ENCODE data around the gene SQSTM1. TPM values are rescaled to one million over a fixed set of nuclear protein-coding genes. Genes with fewer than 3 reads are reported as not detected.

Gene SQSTM1
- total and polyA plus RNA-seq, 2 of the 8 experiments (the other 6 are each of a cell fraction or from before 2014, with no cell fraction given), result 78.6 to 110 TPM

- Histone ChIP-seq H3K79me2 (ENCODE audit: control insufficient read depth in 1 of 2, insufficient read depth in 2 of 2, low read length in 2 of 2) (no peaks in the 10 kb centered on the region), H3K56ac (replicated peaks; ENCODE audit: insufficient read length, low read depth, low read length) (no peak overlapping the region), H3K23me2 (ENCODE audit: low read depth, low read length) (0 out of 2 replicates have a peak, but pooled peaks cover 2% of the 10 kb centered on the region), H2BK120ac (replicated peaks; ENCODE audit: low read depth, low read length) (no peak overlapping the region), H3K4ac (replicated peaks; ENCODE audit: insufficient read length, low read depth, low read length) (no peak overlapping the region), H4K91ac (replicated peaks; ENCODE audit: insufficient read length, low read length) (no peak overlapping the region), H3K23ac (ENCODE audit: insufficient read length) (no peak overlapping the region), H3K14ac (ENCODE audit: insufficient read length) (no peak overlapping the region), H2BK12ac (ENCODE audit: low read depth, low read length) (no peak overlapping the region), H4K8ac (ENCODE audit: extremely low read depth, insufficient read depth, low read length) (no peak overlapping the region), H3K27me3 (replicated peaks in 1 of 4; ENCODE audit: control insufficient read depth in 3 of 4, extremely low read depth in 1 of 4, insufficient read depth in 3 of 4, low read length in 3 of 4) (no peaks in the 10 kb centered on the region), H2AFZ (ENCODE audit: low read length) (no peak overlapping the region), H3K79me1 (ENCODE audit: low read depth, low read length) (no peaks in the 10 kb centered on the region), H3K18ac (ENCODE audit: extremely low read depth, low read length) (no peak overlapping the region), H3K4me3 (ENCODE audit: extremely low read depth in 1 of 4, insufficient read depth in 2 of 4, low read depth in 3 of 4, low read length in 4 of 4) (no peak overlapping the region), H3K36me3 (ENCODE audit: control insufficient read depth in 2 of 4, insufficient read depth in 4 of 4, low read length in 3 of 4) (peaks cover 3 to 12% (median 6%) of the 10 kb centered on the region in 4 experiments; a peak in 6 of 8 replicates), H4K20me1 (replicated peaks in 1 of 2; ENCODE audit: control insufficient read depth in 1 of 2, insufficient read depth in 2 of 2, low read length in 2 of 2) (peaks cover 4% of the 10 kb centered on the region in 2 experiments), H3K27ac (ENCODE audit: low read depth, low read length) (no peak overlapping the region), H3K4me1 (replicated peaks in 1 of 4; ENCODE audit: control insufficient read depth in 3 of 4, insufficient read depth in 4 of 4, low read length in 3 of 4) (no peaks in the 10 kb centered on the region; a peak in 1 of 7 replicates), H2BK20ac (ENCODE audit: low read length) (no peak overlapping the region), H2BK15ac (ENCODE audit: low read length) (no peak overlapping the region), H3K9me3 (ENCODE audit: insufficient read depth in 2 of 2, low read depth in 1 of 2, low read length in 1 of 2) (no peaks in the 10 kb centered on the region), H3K9ac (replicated peaks in 1 of 4; ENCODE audit: extremely low read depth in 1 of 4, low read depth in 3 of 4, low read length in 3 of 4) (no peak overlapping the region), H3K4me2 (ENCODE audit: insufficient read depth in 1 of 2, low read depth in 2 of 2, low read length in 2 of 2) (no peak overlapping the region), H2BK5ac (ENCODE audit: low read depth, low read length) (no peak overlapping the region), H2AK5ac (ENCODE audit: low read depth, low read length) (no peak overlapping the region), H4K5ac (ENCODE audit: insufficient read length, low read depth, low read length) (no peak overlapping the region)
- POLR2A ChIA-PET (ENCODE audit: partially characterized antibody), result interaction anchor here (0.9 to 2.3 kb wide), 3 partner anchors 8 to 15 kb away, joined by 3 to 11 read pairs (median 3); partner anchors contain the start of gene MRNIP
- CTCF ChIA-PET (ENCODE audit: partially characterized antibody), result interaction anchor here (1.1 to 6.1 kb wide), 5 partner anchors 11 to 176 kb away, joined by 3 to 24 read pairs (median 6); partner anchors contain the start of gene TBC1D9B
- FAIRE-seq, result no peak
- 92% methylated on average over 14 of the region's 14 CpGs; no CpG with 5 or more reads in 1 of the 2 experiments for WGBS, 2 experiments (ENCODE audit: extremely low coverage in 1 of 2, insufficient coverage in 1 of 2, insufficient read length in 1 of 2, insufficient replicate concordance in 2 of 2, low coverage in 1 of 2, low lambda C conversion rate in 2 of 2, missing lambda C conversion rate in 1 of 2)
- no peak for DNase-seq (ENCODE audit: low read depth in 1 of 2, low spot score in 2 of 2)
- no peak for TF ChIP-seq KDM5A (IDR thresholded peaks at IDR 0.05; ENCODE audit: low read length)
- no peak for TF ChIP-seq SP2 (IDR thresholded peaks at IDR 0.05; ENCODE audit: low read length)
- TF ChIP-seq TAF7 (optimal IDR thresholded peaks at IDR 0.05; ENCODE audit: borderline replicate concordance, low read depth, low read length), result no peak
- TF ChIP-seq RFX5 (IDR thresholded peaks at IDR 0.05; ENCODE audit: borderline replicate concordance, low read depth, low read length), result no peak
- no peak for TF ChIP-seq CEBPB (IDR thresholded peaks at IDR 0.05; ENCODE audit: low read depth, low read length)
- TF ChIP-seq CTCF (IDR thresholded peaks at IDR 0.05; ENCODE audit: control extremely low read depth in 1 of 3, insufficient read depth in 1 of 3, low read depth in 1 of 3, low read length in 3 of 3), result no peak
- no peak for TF ChIP-seq PHF8 (conservative IDR thresholded peaks at IDR 0.05; ENCODE audit: low read depth, low read length)
- TF ChIP-seq BRCA1 (IDR thresholded peaks at IDR 0.05; ENCODE audit: low read depth, low read length), result no peak
- no peak for TF ChIP-seq JUND (IDR thresholded peaks at IDR 0.05; ENCODE audit: low read length)
- no peak for TF ChIP-seq TCF12 (IDR thresholded peaks at IDR 0.05; ENCODE audit: low read depth, low read length)
- TF ChIP-seq SP4 (IDR thresholded peaks at IDR 0.05; ENCODE audit: low read length), result no peak
Measured at GRCh38 chr5:179872828-179873575, 52.3 kb downstream of the SQSTM1 start.

Measured in H1 (cell line).